Esophagus squamous epithelium (tissue), 5 donors: ENCODE data around the gene CATSPERB. TPM values are rescaled to one million over a fixed set of nuclear protein-coding genes. Genes with fewer than 3 reads are reported as not detected.
"Not testable (repeated sequence)": the region's sequence is repeated elsewhere in the genome, so short reads cannot be mapped to it uniquely, and the experiment has no call there.

ENCODE experiments used
- DNase-seq: peaks from one replicate; lab custom pipeline; 2025; lab: John Stamatoyannopoulos, UW
- H3K27ac ChIP-seq, 4 donors: fragments of 200-600 bp; sonication (generic); one replicate each; pipeline ENCODE4 v1.5.1; 2016 to 2019; ENCODE audit warnings: mild to moderate bottlenecking in 1 of 4
- H3K27me3 ChIP-seq, 4 donors: fragments of 200-600 bp; sonication (generic); 1 replicate in 3 of 4; 2 replicates in 1 of 4; pipeline versions ENCODE4 v1.5.1 to v1.6.0; 2017 to 2021; ENCODE audit warnings: antibody characterized with exemption in 1 of 4
- H3K36me3 ChIP-seq, 3 donors: fragments of 200-600 bp; sonication (generic); one replicate each; pipeline ENCODE4 v1.5.1; 2016 to 2019
- H3K4me1 ChIP-seq, 3 donors: fragments of 200-600 bp; sonication (generic); one replicate each; pipeline ENCODE4 v1.5.1; 2017 to 2019
- H3K4me3 ChIP-seq, 4 donors: fragments of 200-600 bp; sonication (generic); 1 replicate in 3 of 4; 2 replicates in 1 of 4; pipeline ENCODE4 v1.5.1; 2016 to 2019; ENCODE audit warnings: mild to moderate bottlenecking in 2 of 4, moderate library complexity in 1 of 4
- H3K9me3 ChIP-seq, 3 donors: fragments of 200-600 bp; sonication (generic); one replicate each; pipeline ENCODE4 v1.5.1; 2016 to 2019
- CTCF ChIP-seq, 6 experiments: fragments of 450-650 bp in 4 of 6; fragments of 200-600 bp in 2 of 6; sonication (generic) in 2 of 6; IDR thresholded peaks; one replicate each; pipeline ENCODE4 v1.5.1; 2016 to 2019; ENCODE audit warnings: antibody characterized with exemption in 6 of 6, mild to moderate bottlenecking in 4 of 6, moderate library complexity in 4 of 6
- POLR2A ChIP-seq, 4 donors: fragments of 450-650 bp; IDR thresholded peaks; one replicate each; pipeline ENCODE4 v1.6.1; 2017; ENCODE audit warnings: antibody characterized with exemption in 4 of 4, mild to moderate bottlenecking in 4 of 4, moderate library complexity in 3 of 4
- WGBS, 2 donors: methylation state at CpG; one replicate each; pipeline ENCODE4 v1.1.5; 2018; 5-methylcytosine and 5-hydroxymethylcytosine counted together
- intact Hi-C: fragments of 100-400 bp; cut with DNase I; formaldehyde crosslinking; loops from one replicate; pipeline ENCODE4 v1.15.0; 2022
- total RNA-seq, 4 donors: library from RNA; depleted of rRNA; stranded (reverse); fragments of >200 nt; gene quantifications; one replicate each; pipeline ENCODE4 v1.1.0, GENCODE V29; 2016
- donor health status: DM: yes; HTN: yes; CAD: no.

CATSPERB gene
- total RNA-seq, 4 donors from 2014 or later: 0.82 to 1.6 (median 0.99) TPM

DNA sequence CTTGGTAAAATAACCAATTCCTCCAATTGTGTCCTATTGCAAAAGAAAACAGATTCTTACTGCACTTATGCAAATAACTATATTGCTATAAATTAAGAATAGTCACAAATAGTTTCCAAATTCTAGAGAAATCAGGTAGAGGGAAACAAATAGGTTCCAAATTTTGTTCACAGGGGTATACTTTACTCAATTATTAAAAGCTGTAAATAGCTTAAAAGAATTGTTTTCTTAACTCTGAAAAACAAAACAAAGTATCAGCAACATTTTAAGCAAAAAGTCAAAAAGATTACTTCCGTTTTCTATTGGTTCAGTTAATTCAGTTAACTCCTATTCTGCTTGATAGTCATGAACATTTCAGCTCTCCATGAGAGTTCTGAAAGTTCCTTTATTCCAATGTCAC is 136.2 kb downstream of the CATSPERB start:
- H3K4me3 ChIP-seq: no peak overlapping the region
- H3K27me3 ChIP-seq: no peaks in the 10 kb centered on the region
- no peaks in the 10 kb centered on the region for H3K36me3 ChIP-seq
- no peak overlapping the region for H3K27ac ChIP-seq
- no peaks in the 10 kb centered on the region for H3K4me1 ChIP-seq
- intact Hi-C loops: no loop called here
- 67 to 76% methylated on average over 1 of the region's 1 CpG for WGBS, 2 donors
- no peaks in the 10 kb centered on the region for H3K9me3 ChIP-seq
- DNase-seq: no peak
- no peak for TF ChIP-seq POLR2A (IDR thresholded peaks at IDR 0.05)
- no peak for TF ChIP-seq CTCF (IDR thresholded peaks at IDR 0.05)

DNA sequence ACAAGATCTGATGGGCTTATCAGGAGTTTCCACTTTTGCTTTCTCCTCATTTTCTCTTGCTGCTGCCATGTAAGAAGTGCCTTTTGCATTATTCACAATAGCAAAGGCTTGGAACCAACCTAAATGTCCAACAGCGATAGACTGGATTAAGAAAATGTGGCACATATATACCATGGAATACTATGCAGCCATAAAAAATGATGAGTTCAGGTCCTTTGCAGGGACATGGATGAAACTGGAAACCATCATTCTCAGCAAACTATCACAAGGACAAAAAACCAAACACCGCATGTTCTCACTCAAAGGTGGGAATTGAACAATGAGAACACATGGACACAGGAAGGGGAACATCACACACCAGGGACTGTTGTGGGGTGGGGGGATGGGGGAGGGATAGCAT is 137.9 kb downstream of the CATSPERB start:
- H3K36me3 ChIP-seq, H3K27me3 ChIP-seq, intact Hi-C loops, H3K4me1 ChIP-seq, H3K9me3 ChIP-seq, DNase-seq, H3K27ac ChIP-seq, H3K4me3 ChIP-seq: not testable (repeated sequence)
- 100% methylated on average over 2 of the region's 2 CpGs; no CpG with 5 or more reads in 1 of the 2 donors for WGBS, 2 donors

GRCh38 chr14:91586410-91586809 is 145.5 kb downstream of the CATSPERB start:
- DNase-seq: no peak
- Histone ChIP-seq H3K4me3 (no peak overlapping the region), H3K9me3 (peaks cover 0 to 6% (median 0%) of the 10 kb centered on the region in 3 donors), H3K4me1 (no peaks in the 10 kb centered on the region), H3K27ac (no peak overlapping the region), H3K27me3 (peaks cover 0 to under 1% (median 0%) of the 10 kb centered on the region in 4 donors), H3K36me3 (no peaks in the 10 kb centered on the region)
- 88% methylated on average over 1 of the region's 1 CpG; no CpG with 5 or more reads in 1 of the 2 donors for WGBS, 2 donors
- intact Hi-C loops: no loop called here
- TF ChIP-seq POLR2A (IDR thresholded peaks at IDR 0.05): no peak
- TF ChIP-seq CTCF (IDR thresholded peaks at IDR 0.05): no peak

GRCh38 chr14:91585856-91586255 is 146.0 kb downstream of the CATSPERB start:
- Histone ChIP-seq H3K27me3 (peaks cover 0 to 4% (median 0%) of the 10 kb centered on the region in 4 donors), H3K4me3 (no peak overlapping the region), H3K4me1 (no peaks in the 10 kb centered on the region), H3K36me3 (no peaks in the 10 kb centered on the region), H3K27ac (no peak overlapping the region), H3K9me3 (peaks cover 0 to 6% (median 0%) of the 10 kb centered on the region in 3 donors)
- TF ChIP-seq CTCF (IDR thresholded peaks at IDR 0.05): no peak
- TF ChIP-seq POLR2A (IDR thresholded peaks at IDR 0.05): no peak
- intact Hi-C loops: no loop called here
- no peak for DNase-seq

- H3K4me1 ChIP-seq: no peaks in the 10 kb centered on the region
- WGBS, 2 donors: 53 to 77% methylated on average over 2 to 3 of the region's 3 CpGs
- no peak overlapping the region for H3K4me3 ChIP-seq
- no peak for DNase-seq
- peaks cover 0 to 25% (median 0%) of the 10 kb centered on the region in 4 donors for H3K27me3 ChIP-seq
- no peaks in the 10 kb centered on the region for H3K36me3 ChIP-seq
- peaks cover 0 to 6% (median 0%) of the 10 kb centered on the region in 3 donors for H3K9me3 ChIP-seq
- TF ChIP-seq CTCF (IDR thresholded peaks at IDR 0.05) (no peak), POLR2A (IDR thresholded peaks at IDR 0.05) (no peak)
- intact Hi-C loops: no loop called here
- H3K27ac ChIP-seq: no peak overlapping the region
These were observed 149.1 kb downstream of the CATSPERB start for GRCh38 chr14:91582761-91583160.
